Rectal smooth muscle tissue (tissue), 1 donor: Measurements from ENCODE around the gene GEMIN7.

ENCODE experiments used
- H3K27ac ChIP-seq: one replicate; pipeline ENCODE4 v1.7.0; 2013; ENCODE audit warnings: low read depth, low read length, inconsistent platforms
- H3K27me3 ChIP-seq: one replicate; pipeline ENCODE4 v1.7.0; 2013; ENCODE audit warnings: low read length; ENCODE audit not compliant: control insufficient read depth, insufficient read depth
- H3K36me3 ChIP-seq: one replicate; pipeline ENCODE4 v1.7.0; 2013; ENCODE audit warnings: low read length; ENCODE audit not compliant: control insufficient read depth, insufficient read depth
- H3K4me1 ChIP-seq: one replicate; pipeline ENCODE4 v1.7.0; 2013; ENCODE audit warnings: low read length; ENCODE audit not compliant: control insufficient read depth, insufficient read depth
- H3K4me3 ChIP-seq: one replicate; pipeline ENCODE4 v1.7.0; 2013; ENCODE audit warnings: low read length
- H3K9ac ChIP-seq: one replicate; pipeline ENCODE4 v1.7.0; 2013; ENCODE audit warnings: low read length

The GEMIN7 gene

DNA sequence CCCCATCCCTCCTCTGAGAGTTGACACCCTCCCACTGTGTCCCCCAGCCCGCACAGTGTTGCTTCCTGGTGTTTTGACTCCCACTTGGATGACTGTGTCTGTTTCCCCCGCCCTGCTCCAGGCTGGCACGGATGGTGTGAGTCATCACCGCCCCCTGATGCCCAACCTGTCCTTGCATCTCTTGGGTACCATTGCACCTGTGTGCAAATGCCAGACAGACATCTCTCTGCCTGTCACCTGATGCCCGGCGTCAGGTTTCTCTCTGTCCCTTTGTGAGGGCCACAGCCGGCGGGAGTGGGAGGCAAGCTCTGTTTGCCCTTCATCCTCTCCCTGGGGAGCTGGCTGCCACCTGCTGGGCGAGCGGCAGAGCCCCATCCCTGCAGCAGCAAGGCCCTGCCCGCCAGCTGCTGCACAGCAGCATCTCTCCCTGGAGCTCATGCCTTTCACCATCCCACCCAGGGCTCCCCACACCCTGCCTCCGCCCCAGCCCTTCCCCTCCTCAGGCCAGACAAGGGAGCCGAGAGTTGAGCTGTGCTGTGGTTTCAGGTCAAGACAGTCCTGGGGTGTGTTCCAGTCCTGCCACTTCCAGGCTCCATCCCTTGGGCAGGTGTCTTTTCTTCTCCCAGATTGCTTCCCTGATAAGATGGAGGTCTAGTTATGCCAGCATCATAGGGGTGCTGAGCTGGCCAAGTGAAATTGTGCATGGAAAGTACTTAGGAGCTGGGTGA, 52.0 kb downstream of the GEMIN7 start:
- Histone ChIP-seq H3K36me3 (peaks cover 3% of the 10 kb centered on the region), H3K27ac (no peak overlapping the region), H3K27me3 (no peaks in the 10 kb centered on the region), H3K9ac (no peak overlapping the region), H3K4me1 (no peaks in the 10 kb centered on the region), H3K4me3 (no peak overlapping the region)

DNA sequence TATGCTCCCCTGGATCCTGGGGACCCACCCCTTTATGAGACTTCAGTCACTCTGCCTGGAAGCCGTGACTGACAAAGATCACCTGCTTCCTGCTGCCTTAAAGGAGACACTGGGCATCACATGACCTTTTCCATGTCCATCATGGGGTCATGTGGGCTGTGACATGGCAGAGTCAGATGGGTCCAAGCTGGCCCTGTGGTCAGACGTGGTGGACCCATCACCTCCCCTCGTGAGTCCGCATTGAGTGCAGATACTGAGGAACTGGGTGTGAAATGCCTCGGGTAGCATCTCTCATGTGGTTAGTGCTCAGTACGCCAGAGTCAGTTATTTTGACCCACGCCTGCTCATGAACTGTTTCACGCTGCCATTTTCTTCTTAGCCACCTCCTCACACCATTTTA, 54.6 kb downstream of the GEMIN7 start:
- no peak overlapping the region for H3K9ac ChIP-seq
- H3K4me1 ChIP-seq = peaks cover 6% of the 10 kb centered on the region
- H3K36me3 ChIP-seq = peaks cover 2% of the 10 kb centered on the region
- no peaks in the 10 kb centered on the region for H3K27me3 ChIP-seq
- no peak overlapping the region for H3K27ac ChIP-seq
- H3K4me3 ChIP-seq = no peak overlapping the region

DNA sequence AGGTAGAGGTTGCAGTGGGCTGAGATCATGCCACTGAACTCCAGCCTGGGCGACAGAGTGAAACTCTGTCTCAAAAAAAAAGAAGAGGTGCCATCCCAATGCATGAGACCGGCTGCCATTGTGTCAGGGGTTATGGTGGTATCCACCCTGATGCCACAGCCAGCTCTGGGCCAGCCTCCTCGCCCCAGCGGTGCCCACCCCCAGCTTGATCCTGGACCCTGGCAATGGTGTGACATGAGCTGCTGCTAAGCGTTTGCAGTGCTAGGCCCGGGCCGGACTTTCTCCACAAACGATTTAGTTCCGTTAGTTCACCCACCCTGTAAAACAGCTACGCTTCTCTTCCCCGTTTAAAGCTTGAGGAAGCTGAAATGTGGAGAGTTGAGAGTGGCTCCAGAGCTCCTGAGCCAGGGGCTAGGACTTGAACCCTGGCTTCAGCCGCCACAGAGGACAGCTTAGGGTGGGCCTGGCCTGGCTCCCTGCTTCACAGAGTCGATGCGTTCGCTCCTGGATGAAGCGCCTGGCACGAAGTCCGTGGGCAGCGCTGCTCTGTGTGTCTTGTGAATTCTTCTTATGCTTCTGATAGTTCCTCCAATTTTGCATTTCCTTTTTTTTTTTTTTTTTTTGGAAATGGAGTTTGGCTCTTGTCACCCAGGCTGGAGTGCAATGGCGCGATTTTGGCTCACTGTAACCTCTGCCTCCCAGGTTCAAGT, 56.3 kb downstream of the GEMIN7 start:
- no peaks in the 10 kb centered on the region for H3K36me3 ChIP-seq
- H3K4me1 ChIP-seq = peaks cover 6% of the 10 kb centered on the region
- no peak overlapping the region for H3K9ac ChIP-seq
- H3K4me3 ChIP-seq = no peak overlapping the region
- no peak overlapping the region for H3K27ac ChIP-seq
- H3K27me3 ChIP-seq = no peaks in the 10 kb centered on the region

DNA sequence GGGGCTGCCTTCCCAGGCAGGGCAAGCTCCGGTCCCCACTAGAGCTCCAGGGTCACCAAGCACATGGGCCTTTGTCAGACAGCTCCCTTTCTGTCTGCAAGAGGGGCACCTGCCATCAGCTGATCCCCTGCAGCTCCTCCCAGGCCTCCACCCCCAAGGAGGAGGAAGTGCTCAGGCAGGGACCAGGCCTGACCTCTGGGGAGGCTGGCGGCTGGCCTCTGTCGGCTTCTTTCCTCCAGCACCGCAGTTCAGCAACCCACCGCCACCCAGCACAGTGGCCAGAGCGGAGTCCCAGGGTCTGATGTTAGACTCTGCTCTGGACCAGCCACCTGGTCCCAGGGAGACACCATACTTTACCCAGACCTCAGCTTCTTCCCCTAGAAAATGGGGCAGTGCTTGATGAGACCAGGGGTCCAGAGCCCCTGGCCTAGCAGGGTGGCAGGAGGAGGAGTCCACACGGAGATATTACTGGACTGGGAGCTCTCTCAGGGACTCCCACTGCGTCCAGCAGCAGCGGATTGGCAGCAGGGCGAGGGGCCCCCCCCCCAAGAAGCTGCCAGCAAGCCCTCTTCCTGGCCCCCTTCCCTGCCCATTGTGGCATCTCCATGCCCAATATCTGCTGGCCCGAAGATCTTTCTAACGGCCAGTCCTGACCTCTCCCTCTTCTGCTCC, 57.6 kb downstream of the GEMIN7 start:
- H3K27me3 ChIP-seq = no peaks in the 10 kb centered on the region
- H3K4me3 ChIP-seq = no peak overlapping the region
- H3K9ac ChIP-seq = no peak overlapping the region
- no peaks in the 10 kb centered on the region for H3K36me3 ChIP-seq
- peaks cover 6% of the 10 kb centered on the region for H3K4me1 ChIP-seq
- peak overlapping the region; percentile 17 for H3K27ac ChIP-seq

DNA sequence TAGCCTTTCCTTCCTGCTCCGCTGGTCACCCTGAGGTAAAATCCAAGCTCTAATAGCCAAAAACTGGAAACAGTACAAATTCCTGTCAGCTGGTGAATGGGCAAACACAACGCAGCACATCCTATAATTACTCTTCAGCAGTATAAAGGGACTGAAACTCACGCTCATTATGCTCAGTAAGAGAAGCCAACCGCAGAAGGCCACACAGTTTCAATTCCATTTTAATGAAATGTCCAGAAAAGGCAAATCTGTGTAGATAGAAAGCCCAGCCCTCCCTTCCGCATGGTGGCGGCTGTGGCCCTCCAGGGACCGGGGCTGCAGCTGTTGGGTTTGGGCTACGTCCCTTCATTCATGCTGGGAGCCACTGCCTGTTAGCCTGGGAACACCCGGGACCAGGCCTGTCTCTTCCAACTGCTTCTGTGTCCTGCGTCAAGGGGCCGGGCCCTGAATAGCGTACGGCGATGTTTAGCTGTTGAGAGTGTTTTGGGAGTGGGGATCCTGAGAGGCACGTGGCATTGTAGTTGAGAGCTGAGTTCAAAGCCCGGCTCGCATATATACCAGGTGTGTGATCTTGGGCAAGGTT, 58.2 kb downstream of the GEMIN7 start:
- Histone ChIP-seq H3K4me3 (no peak overlapping the region), H3K27ac (peak overlapping the region; percentile 17), H3K4me1 (peaks cover 6% of the 10 kb centered on the region), H3K9ac (no peak overlapping the region), H3K36me3 (no peaks in the 10 kb centered on the region), H3K27me3 (no peaks in the 10 kb centered on the region)

DNA sequence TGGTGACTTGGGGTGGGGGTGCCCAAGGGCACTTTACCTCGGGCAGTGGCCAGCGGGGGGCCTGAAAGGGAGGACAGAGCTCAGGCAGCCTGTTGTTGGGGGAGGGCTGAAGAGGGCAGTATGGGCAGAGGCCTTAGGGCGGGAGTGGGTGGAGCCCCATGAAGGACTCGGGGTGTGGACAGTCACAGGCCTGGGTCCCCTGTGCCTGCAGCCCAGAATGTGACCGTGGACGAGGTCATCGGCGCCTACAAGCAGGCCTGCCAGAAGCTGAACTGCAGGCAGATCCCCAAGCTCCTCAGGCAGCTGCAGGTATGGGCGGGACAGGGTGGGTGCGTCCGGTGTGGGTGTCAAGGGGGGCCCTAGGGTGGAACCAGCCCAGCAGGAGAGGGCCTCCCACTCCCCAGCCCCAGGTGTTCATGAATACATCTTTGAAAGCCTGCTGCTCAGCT, 59.3 kb downstream of the GEMIN7 start:
- Histone ChIP-seq H3K27me3 (no peaks in the 10 kb centered on the region), H3K36me3 (peaks cover 8% of the 10 kb centered on the region), H3K27ac (no peak overlapping the region)

DNA sequence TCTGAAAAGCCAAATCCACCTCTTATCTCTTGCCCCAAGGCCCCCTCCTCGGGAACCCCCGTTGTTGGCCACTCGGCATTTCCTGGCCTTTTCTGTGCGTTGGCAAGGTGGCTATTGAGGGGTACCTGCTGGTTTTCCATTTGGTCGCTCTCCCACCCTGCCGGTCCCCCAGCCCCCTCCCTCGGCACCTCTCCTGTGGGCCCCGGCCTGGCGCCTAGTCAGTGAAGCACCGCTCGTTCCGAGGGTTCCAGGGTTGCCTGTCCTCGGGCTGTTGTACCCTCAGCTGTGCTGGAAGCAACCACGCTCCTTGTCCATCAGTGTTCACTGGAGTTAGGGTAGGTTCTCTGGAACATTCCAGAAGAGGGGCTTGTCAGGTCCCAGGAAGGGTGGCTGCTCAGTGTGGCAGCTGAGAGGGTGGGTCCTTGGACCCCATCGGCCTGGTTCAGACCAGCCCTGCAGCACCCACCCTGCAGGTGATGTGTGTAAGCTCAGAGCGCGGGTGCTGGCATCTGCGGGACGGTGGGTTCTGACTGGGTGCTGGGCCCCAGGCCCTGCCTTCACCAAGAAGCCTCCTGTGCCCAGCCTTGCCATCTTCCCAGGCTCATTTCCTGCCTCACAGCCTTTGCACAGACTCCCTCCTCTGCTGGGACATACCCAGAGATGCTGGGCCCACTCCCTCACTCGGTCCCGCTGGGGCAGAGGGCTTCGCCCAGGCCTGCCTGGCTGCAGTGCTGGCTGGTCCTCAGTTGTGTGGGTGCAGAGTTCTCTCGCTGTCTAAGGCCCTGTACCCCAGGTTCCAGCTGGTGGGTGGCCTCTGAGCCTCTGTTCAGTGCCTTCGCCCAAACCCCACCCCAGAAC, 60.5 kb downstream of the GEMIN7 start:
- Histone ChIP-seq H3K27ac (no peak overlapping the region), H3K27me3 (no peaks in the 10 kb centered on the region), H3K4me1 (peaks cover 6% of the 10 kb centered on the region), H3K4me3 (no peak overlapping the region), H3K36me3 (peaks cover 10% of the 10 kb centered on the region), H3K9ac (no peak overlapping the region)

More for the DNA sequence above, 59.3 kb downstream of the GEMIN7 start:
- Histone ChIP-seq H3K4me1 (peaks cover 6% of the 10 kb centered on the region), H3K9ac (no peak overlapping the region), H3K4me3 (no peak overlapping the region)

DNA sequence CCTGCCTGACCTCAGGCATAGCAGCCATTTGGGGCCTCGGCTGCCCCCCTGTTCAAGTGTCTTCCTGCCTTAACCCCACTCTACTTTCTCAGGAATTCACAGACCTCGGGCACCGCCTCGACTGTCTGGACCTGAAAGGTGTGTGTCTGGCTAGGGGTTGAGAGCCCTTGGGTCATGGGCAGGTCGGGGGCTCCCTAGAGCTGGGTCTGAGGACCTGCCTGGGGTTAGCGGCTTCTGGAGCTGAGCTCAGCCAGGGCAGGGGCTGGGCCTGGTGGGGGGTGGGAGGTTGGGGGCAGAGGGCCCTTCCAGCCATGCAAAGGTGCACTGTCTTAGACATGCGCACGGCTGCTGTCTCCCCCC, 61.1 kb downstream of the GEMIN7 start:
- no peak overlapping the region for H3K9ac ChIP-seq
- H3K27ac ChIP-seq = no peak overlapping the region
- peaks cover 6% of the 10 kb centered on the region for H3K4me1 ChIP-seq
- no peak overlapping the region for H3K4me3 ChIP-seq
- peaks cover 15% of the 10 kb centered on the region for H3K36me3 ChIP-seq
- H3K27me3 ChIP-seq = no peaks in the 10 kb centered on the region

DNA sequence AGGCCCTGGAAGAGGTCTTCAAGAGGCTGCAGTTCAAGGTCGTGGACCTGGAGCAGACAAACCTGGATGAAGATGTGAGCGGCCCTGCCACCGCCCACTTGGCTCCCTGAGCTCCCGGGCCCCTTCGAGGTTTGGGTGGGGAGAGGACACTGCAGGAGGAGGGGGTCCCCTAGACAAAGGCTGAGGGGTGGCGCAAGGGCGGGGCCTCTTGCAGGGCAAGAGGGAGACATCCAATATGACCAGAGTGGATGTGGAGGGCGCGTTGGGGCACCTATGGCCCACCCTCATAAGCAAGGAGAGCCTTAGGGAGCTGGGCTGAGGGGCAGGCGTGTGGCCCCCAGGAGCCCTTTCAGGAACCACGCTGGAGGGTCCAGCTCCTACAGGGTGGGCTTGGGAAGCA, 61.5 kb downstream of the GEMIN7 start:
- Histone ChIP-seq H3K36me3 (peaks cover 15% of the 10 kb centered on the region), H3K9ac (no peak overlapping the region), H3K27me3 (no peaks in the 10 kb centered on the region), H3K4me1 (peaks cover 6% of the 10 kb centered on the region), H3K4me3 (no peak overlapping the region), H3K27ac (no peak overlapping the region)
